SK-N-SH (cell line): ENCODE measurements around the gene MAP3K1. TPM values are rescaled to one million over a fixed set of nuclear protein-coding genes. Genes with fewer than 3 reads are reported as not detected.

Experiments
- CTCF ChIA-PET: fragments of 300-600, 350-600 bp; formaldehyde crosslinking; extraction: SDS; loops from one replicate; lab custom pipeline; 2021; lab: Yijun Ruan, JAX
- POLR2A ChIA-PET: fragments of 350-600 bp; sonication (Branson Sonifier 250); formaldehyde crosslinking; extraction: SDS; loops from one replicate; lab custom pipeline; 2020; ENCODE audit warnings: antibody characterized with exemption, inconsistent platforms; lab: Yijun Ruan, JAX
- DNase-seq: peaks from one replicate; pipeline ENCODE4 v3.0.0; 2012
- H2AFZ ChIP-seq: fragments of 200-600 bp; sonication (generic); 2 replicates; pipeline ENCODE4 v1.8.1; 2016; ENCODE audit warnings: antibody characterized with exemption, mild to moderate bottlenecking, low read depth
- H3F3A ChIP-seq: fragments of 200-600 bp; sonication (generic); replicated peaks from 2 replicates; pipeline ENCODE3; 2016; ENCODE audit warnings: antibody characterized with exemption, mild to moderate bottlenecking; ENCODE audit not compliant: insufficient read depth
- H3K27ac ChIP-seq, 2 experiments: fragments of 200-500 bp in 1 of 2; fragments of 200-600 bp in 1 of 2; sonication (Bioruptor generic) in 1 of 2; sonication (generic), shearing (Covaris generic) in 1 of 2; 2 replicates each; pipeline versions ENCODE4 v1.5.1 to v1.6.1; 2014 to 2016; ENCODE audit warnings: low read depth in 2 of 2, inconsistent platforms in 1 of 2, low read length in 1 of 2, mild to moderate bottlenecking in 1 of 2, mixed read lengths in 1 of 2
- H3K27me3 ChIP-seq: fragments of 200-600 bp; sonication (generic), shearing (Covaris generic); 2 replicates; pipeline ENCODE4 v1.6.1; 2016; ENCODE audit warnings: mixed run types; ENCODE audit not compliant: insufficient read depth
- H3K36me3 ChIP-seq, 2 experiments: fragments of 200-500 bp in 1 of 2; fragments of 200-600 bp in 1 of 2; sonication (Bioruptor generic) in 1 of 2; sonication (generic) in 1 of 2; replicated peaks in 1 of 2; 2 replicates each; pipeline versions ENCODE3 to v1.5.1; 2014 to 2016; ENCODE audit warnings: low read length in 1 of 2, mild to moderate bottlenecking in 1 of 2; ENCODE audit not compliant: insufficient read depth in 2 of 2, control insufficient read depth in 1 of 2
- H3K4me1 ChIP-seq, 2 experiments: fragments of 200-500 bp in 1 of 2; fragments of 200-600 bp in 1 of 2; sonication (Bioruptor generic) in 1 of 2; sonication (generic), shearing (Covaris generic) in 1 of 2; 2 replicates each; pipeline versions ENCODE4 v1.5.1 to v1.6.1; 2014 to 2016; ENCODE audit warnings: low read depth in 1 of 2, low read length in 1 of 2, mixed run types in 1 of 2; ENCODE audit not compliant: insufficient read depth in 2 of 2, control insufficient read depth in 1 of 2
- H3K4me2 ChIP-seq: fragments of 200-600 bp; sonication (generic), shearing (Covaris generic); 2 replicates; pipeline ENCODE4 v1.6.1; 2017; ENCODE audit warnings: mixed run types
- H3K4me3 ChIP-seq, 2 experiments: fragments of 200-500 bp in 1 of 2; fragments of 200-600 bp in 1 of 2; sonication (Bioruptor generic) in 1 of 2; sonication (generic), shearing (Covaris generic) in 1 of 2; 2 replicates each; pipeline versions ENCODE4 v1.5.1 to v1.8.1; 2014 to 2016; ENCODE audit warnings: low read depth in 2 of 2, inconsistent platforms in 1 of 2, low read length in 1 of 2, mild to moderate bottlenecking in 1 of 2, mixed read lengths in 1 of 2, moderate library complexity in 1 of 2
- H3K79me2 ChIP-seq: fragments of 200-600 bp; sonication (generic); 2 replicates; pipeline ENCODE4 v1.8.1; 2017; ENCODE audit warnings: mild to moderate bottlenecking; ENCODE audit not compliant: insufficient read depth
- H3K9ac ChIP-seq: fragments of 200-600 bp; sonication (generic); 2 replicates; pipeline ENCODE4 v1.6.1; 2017; ENCODE audit warnings: mixed run types
- H3K9me2 ChIP-seq: fragments of 200-600 bp; sonication (generic); 2 replicates; pipeline ENCODE4 v1.6.1; 2017; ENCODE audit warnings: mixed run types
- H3K9me3 ChIP-seq: fragments of 200-600 bp; sonication (generic); 2 replicates; pipeline ENCODE4 v1.6.1; 2017; ENCODE audit warnings: mixed run types, mild to moderate bottlenecking, moderate library complexity
- H4K20me1 ChIP-seq: fragments of 200-600 bp; sonication (generic); 2 replicates; pipeline ENCODE4 v1.6.1; 2017; ENCODE audit warnings: mild to moderate bottlenecking, mixed run types; ENCODE audit not compliant: insufficient read depth
- TAF1 ChIP-seq: IDR thresholded peaks from 2 replicates; pipeline ENCODE4 v1.6.1; 2012; ENCODE audit warnings: low read depth, mild to moderate bottlenecking, low read length, moderate library complexity, borderline replicate concordance
- TCF12 ChIP-seq: IDR thresholded peaks from 2 replicates; pipeline ENCODE4 v1.4.0; 2012
- WGBS: methylation state at CpG from one replicate; pipeline ENCODE4 v1.1.6; 2017; ENCODE audit warnings: low lambda C conversion rate; 5-methylcytosine and 5-hydroxymethylcytosine counted together
- polyA plus RNA-seq, 3 experiments: library from polyadenylated mRNA; depleted of rRNA; stranded (reverse); fragments of >200 nt; gene quantifications; 2 replicates each; pipeline ENCODE4 v1.2.3, GENCODE V29; 2012

The MAP3K1 gene
- polyA plus RNA-seq, 1 of the 3 experiments (the other 2 are of a cell fraction), result 2.2 TPM

GRCh38 chr5:56941981-56942380, 126.6 kb downstream of the MAP3K1 start:
- POLR2A ChIA-PET, result no interaction called here
- Histone ChIP-seq H3F3A (no peaks in the 10 kb centered on the region), H3K9me2 (no peaks in the 10 kb centered on the region), H3K9me3 (no peaks in the 10 kb centered on the region), H3K79me2 (0 out of 2 replicates have a peak, but pooled peaks cover 11% of the 10 kb centered on the region), H3K4me3 (no peak overlapping the region), H4K20me1 (peaks cover 10% of the 10 kb centered on the region), H3K9ac (no peak overlapping the region), H3K27me3 (no peaks in the 10 kb centered on the region), H3K36me3 (peaks cover 70 to 79% of the 10 kb centered on the region in 2 experiments), H3K4me1 (no peaks in the 10 kb centered on the region; a peak in 1 of 4 replicates), H3K4me2 (0 out of 2 replicates have a peak overlapping the region, but pooled peaks have one; percentile 11), H2AFZ (no peak overlapping the region), H3K27ac (peak overlapping the region; percentile 12 to 43; a peak in 2 of 4 replicates)
- TF ChIP-seq TAF1 (no peak), TCF12 (peak; percentile 66)
- CTCF ChIA-PET, result interaction anchor here (1.2 kb wide), 1 partner anchor 14 kb away, joined by 3 read pairs; no protein-coding TSS in a partner anchor
- WGBS, result 24% methylated on average over 1 of the region's 1 CpG
- peak; percentile 12 for DNase-seq

Other genes starting within 250 kb of the MAP3K1 start
- 12.2 and 16.8 TPM in 2 replicates for gene SETD9, start 94.0 kb downstream of the MAP3K1 start, polyA plus RNA-seq (2012; rRNA removed)
- gene MIER3, start 136.6 kb downstream of the MAP3K1 start, polyA plus RNA-seq (2012; rRNA removed), result 3.8 and 5.9 TPM in 2 replicates